GM12872 (cell line): ENCODE data around the gene NCAPD2.

Experiments used
- CTCF ChIP-seq: IDR thresholded peaks from 3 replicates; pipeline ENCODE4 v1.5.1; 2011; ENCODE audit warnings: low read depth, mild to moderate bottlenecking, low read length, moderate library complexity; ENCODE audit not compliant: insufficient read depth

The NCAPD2 gene

DNA sequence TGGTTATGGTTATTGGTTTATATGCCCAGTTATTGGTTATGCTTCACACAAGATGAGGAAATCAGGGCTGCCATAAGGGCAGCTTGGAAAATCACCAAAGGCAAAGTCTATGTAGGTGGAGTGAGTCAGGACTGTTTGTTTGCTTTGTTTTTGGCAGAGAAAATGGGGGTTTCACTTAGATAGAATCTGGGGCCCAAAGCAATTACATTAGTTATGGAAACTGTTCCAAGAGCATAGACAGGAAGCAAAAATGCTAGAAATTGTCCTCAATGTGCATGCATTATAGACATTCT, 25.7 kb upstream of the NCAPD2 start:
- TF ChIP-seq CTCF, result no peak

DNA sequence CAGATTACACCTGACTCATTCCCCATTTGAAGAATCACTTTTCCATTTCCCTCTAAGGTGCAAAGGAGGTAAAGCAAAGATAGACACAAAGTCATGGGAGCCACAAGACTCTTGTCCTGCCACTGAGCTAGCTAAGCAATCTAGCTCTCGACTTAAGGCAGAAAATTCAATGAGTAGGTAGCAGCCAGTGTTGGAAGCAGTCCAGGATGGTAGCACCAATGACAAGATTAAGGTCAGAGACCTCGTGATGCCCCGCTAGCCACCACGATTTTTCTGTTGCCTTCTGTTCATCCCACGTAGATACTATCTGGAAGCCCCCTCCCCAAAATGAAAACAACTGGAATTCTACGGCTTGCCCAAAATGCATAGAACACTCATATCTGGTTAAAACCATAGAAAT, 24.8 kb upstream of the NCAPD2 start:
- TF ChIP-seq CTCF, result no peak

- no peak for TF ChIP-seq CTCF
Observed at GRCh38 chr12:6469609-6470374, 24.1 kb upstream of the NCAPD2 start.

DNA sequence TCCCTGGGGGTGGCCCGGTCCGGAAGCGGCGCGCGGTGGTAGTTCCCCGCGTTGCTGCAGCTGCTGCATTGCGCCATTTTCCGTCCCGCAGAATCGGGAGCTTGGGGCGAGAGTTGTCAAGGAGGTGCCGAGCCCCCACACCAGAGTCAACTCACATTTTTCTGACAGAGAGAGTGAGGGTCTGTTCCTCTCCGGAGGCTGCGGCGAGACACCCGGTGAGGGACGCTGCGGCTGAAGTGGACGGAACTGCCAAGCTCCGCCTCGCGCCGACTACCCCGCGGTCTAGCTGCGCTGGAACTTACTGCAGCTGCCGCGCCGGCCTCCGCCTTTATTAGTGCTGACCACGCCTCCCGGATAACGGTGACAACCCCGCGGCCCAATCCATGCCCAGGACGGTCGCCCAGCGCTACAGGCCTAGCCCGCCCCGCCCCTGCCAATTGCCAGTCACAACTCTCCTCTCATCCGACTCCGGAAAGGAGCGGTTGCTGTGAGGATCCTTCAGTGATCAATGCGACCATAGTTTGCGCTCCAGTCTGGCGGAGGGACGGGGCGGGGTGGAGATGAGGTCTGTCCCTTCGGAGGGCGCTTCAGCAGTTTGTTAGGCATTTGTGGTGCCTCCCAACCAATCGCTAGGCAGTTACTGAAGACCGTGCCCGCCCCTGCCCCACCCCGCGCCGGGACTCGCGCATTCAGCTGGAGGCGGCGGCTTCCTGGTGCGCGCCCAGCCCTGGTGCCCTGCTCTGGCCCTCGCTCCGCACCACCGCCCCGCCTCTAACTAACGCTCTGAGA, 23.3 kb upstream of the NCAPD2 start, which contains the start of gene VAMP1:
Gene VAMP1 (minus strand): TSS at position 303 of the 789 bp plus-strand sequence. CDS start 146 bp downstream, at position 157.
- no peak for TF ChIP-seq CTCF

GRCh38 chr12:6471989-6472360, 21.9 kb upstream of the NCAPD2 start:
- TF ChIP-seq CTCF, result no peak

- TF ChIP-seq CTCF, result no peak
Observed at GRCh38 chr12:6472491-6472890, 21.4 kb upstream of the NCAPD2 start.

- no peak for TF ChIP-seq CTCF
Observed at GRCh38 chr12:6476489-6476888, 17.4 kb upstream of the NCAPD2 start.
